Endometrial microvascular endothelial cells (primary cell): ENCODE measurements around the gene C7. TPM values are rescaled to one million over a fixed set of nuclear protein-coding genes. Genes with fewer than 3 reads are reported as not detected.
"Not testable (repeated sequence)": the region's sequence is repeated elsewhere in the genome, so short reads cannot be mapped to it uniquely, and the experiment has no call there.

Experiments used
- in situ Hi-C: cut with HindIII; loops from 2 replicates; pipeline ENCODE4 v1.10.0; 2017; ENCODE audit warnings: low sequenced_read_pairs, low pct_unique_long_range_greater_than_20kb; ENCODE audit errors: inconsistent ontology term
- total RNA-seq: library from RNA; depleted of rRNA; stranded (reverse); fragments of >200 nt; gene quantifications from one replicate; pipeline ENCODE4 v1.2.3, GENCODE V29; 2015; ENCODE audit errors: inconsistent ontology term

Gene C7
- not detected for total RNA-seq

DNA sequence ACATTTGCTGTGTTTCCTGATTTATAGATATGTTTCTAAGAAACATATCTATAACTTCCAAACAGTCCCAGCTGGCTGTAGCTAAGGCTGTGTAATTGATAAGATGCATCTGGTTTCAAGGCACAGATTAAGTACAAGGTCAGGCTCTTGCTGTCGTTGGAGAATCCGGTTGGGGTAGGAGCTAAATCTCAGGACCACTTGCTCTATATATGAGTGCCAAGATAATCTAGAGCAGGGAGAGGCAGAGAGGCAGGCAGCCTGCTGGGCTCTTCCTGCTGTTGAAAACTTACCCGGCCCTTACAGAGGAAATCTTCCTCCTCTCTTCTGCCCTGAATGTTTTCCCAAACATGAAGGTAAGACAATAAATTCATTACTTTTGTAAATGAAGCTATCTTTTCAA, at the start of gene C7:
TSS of gene C7 (plus strand) at position 234 of the 400 bp plus-strand sequence. CDS start at position 348, 114 bp downstream.
- in situ Hi-C loops: no loop called here

DNA sequence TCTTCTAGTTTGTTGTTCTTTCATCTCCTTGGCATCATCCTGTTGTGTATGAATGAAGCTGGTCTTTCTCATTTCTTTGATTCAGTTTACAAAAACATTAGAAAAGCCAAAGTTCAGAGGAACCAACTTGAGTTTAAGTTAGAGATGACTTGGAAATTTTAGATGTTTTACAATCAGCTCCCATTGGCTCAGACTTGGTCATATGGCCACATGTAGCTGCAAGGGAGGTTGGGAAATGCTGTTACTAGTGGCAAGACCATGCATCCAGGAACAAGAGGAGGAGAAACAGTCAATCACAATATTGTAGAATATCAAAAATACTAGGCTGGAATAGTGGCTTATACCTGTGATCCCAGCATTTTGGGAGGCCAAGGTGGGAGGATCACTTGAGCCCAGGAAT, 48.6 kb upstream of the C7 start:
- in situ Hi-C loops: no loop called here

GRCh38 chr5:40865004-40865403, 44.3 kb upstream of the C7 start:
- in situ Hi-C loops: not testable (repeated sequence)

DNA sequence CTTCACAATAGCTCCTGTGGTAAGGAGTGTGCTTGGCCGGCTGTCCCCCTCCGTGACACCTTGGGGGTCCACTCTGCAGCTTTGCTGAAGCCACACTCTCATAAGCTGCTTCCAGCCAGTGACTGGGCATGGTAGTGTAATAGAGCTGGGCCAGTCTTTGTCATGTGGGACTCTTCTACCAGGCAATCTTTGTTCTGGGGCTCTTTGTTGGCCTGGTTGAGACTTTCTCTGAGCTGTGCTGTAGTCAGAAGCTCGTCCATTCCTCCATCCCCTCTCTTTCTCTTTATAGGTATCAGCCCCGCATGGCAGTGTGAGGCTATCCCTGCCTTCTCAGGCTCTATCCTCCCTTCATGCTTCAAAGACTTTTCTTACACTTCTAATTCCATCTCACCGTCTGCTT, 42.5 kb upstream of the C7 start:
- in situ Hi-C loops: no loop called here

DNA sequence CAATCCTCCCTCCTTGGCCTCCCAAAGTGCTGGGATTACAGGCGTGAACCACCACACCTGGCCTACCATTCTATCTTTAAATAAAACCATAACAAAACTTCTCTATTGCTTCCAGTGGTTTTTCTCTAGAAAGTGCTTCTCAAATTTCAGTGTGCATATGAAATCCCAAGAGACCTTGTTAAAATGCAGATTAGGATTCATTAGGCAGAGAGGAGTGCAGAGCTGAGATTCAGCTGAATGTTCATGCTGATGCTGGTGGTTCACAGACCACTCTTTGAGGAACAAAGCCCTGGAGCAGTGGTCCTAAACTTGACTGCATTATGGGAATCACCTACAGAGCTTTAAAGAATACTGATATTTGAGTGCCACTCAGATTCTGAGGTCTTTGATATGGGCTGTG, 39.9 kb upstream of the C7 start:
- in situ Hi-C loops: no loop called here

GRCh38 chr5:40871177-40871576, 38.1 kb upstream of the C7 start:
- in situ Hi-C loops: no loop called here

DNA sequence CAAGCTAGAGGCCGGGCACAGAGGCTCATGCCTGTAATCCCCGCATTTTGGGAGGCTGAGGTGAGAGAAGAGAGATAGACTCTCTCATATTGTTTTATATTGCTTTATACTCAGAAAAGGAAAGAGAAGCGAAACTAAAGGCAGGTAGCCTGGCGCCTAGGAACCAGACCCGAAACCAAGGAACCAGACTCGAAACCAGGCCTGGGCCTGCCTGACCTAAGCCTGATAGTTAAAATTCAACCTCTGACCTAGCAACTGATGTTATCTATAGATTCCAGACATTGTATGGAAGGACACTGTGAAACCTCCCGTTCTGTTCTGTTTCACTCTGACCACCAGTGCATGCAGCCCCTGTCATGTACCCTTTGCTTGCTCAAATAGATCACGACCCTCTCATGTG, 37.0 kb upstream of the C7 start:
- in situ Hi-C loops: not testable (repeated sequence)

DNA sequence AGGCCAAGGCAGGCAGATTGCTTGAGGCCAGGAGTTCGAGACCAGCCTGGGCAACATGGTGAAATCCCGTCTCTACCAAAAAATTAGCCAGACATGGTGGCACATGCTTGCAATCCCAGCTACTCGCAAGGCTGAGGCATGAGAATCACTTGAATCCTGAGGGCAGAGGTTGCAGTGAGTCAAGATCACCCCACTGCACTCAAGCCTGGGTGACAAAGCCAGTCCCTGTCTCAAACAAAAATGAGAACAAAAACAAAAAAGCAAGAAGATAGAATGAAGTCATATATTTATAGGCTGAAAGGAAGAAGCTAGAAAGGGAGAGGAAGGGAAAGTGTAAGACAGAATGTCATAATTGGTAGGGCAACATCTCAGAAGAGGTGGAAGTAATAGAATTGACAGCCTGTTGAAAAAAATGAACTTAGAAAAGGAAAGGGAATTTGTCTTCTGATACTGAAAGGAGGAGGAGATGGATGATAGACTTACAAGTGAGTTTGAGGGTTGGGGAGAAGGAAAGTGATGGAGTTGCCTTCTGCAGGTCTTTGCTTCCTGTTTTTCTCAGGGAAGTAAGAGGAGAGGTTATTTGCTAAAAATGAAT, 35.9 kb upstream of the C7 start:
- in situ Hi-C loops: no loop called here

- in situ Hi-C loops: no loop called here
Observed at GRCh38 chr5:40875958-40876357, 33.3 kb upstream of the C7 start.

- in situ Hi-C loops: no loop called here
Observed at GRCh38 chr5:40877371-40877988, 31.8 kb upstream of the C7 start.

- in situ Hi-C loops: no loop called here
Observed at GRCh38 chr5:40879163-40879942, 29.9 kb upstream of the C7 start.

GRCh38 chr5:40882291-40882690, 27.0 kb upstream of the C7 start:
- in situ Hi-C loops: no loop called here

- in situ Hi-C loops: not testable (repeated sequence)
Observed at GRCh38 chr5:40883051-40883450, 26.2 kb upstream of the C7 start.

DNA sequence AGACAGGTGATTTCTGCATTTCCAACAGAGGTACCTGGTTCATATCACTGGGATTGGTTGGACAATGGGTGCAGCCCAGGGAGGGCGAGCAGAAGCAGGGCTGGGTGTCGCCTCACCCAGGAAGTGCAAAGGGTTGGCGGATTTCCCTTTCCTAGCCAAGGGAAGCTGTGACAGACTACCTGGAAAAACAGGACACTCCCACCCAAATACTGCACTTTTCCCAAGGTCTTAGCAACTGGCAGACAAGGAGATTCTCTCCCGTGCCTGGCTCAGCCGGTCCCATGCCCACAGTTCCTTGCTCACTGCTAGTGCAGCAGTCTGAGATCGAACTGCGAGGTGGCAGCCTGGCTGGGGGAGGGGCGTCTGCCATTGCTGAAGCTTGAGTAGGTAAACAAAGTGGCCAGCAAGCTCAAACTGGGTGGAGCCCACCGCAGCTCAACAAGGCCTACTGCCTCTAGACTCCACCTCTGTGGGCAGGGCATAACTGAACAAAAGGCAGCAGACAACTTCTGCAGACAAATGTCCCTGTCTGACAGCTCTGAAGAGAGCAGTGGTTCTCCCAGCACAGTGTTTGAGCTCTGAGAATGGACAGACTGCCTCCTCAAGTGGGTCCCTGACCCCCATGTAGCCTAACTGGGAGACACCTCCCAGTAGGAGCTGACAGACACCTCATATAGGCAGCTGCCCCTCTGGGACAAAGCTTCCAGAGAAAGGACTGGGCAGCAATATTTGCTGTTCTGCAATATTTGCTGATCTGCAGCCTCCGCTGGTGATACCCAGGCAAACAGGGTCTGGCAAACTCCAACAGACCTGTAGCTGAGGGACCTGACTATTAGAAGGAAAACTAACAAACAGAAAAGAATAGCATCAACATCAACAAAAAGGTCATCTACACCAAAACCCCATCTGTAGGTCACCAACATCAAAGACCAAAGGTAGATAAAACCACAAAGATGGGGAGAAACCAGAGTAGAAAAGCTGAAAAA, 13.6 kb upstream of the C7 start:
- in situ Hi-C loops: not testable (repeated sequence)

- in situ Hi-C loops: no loop called here
Observed at GRCh38 chr5:40904205-40904993, 4.9 kb upstream of the C7 start.

GRCh38 chr5:40904994-40905306, 4.3 kb upstream of the C7 start:
- in situ Hi-C loops: no loop called here

GRCh38 chr5:40906351-40906751, 2.9 kb upstream of the C7 start:
- in situ Hi-C loops: no loop called here

DNA sequence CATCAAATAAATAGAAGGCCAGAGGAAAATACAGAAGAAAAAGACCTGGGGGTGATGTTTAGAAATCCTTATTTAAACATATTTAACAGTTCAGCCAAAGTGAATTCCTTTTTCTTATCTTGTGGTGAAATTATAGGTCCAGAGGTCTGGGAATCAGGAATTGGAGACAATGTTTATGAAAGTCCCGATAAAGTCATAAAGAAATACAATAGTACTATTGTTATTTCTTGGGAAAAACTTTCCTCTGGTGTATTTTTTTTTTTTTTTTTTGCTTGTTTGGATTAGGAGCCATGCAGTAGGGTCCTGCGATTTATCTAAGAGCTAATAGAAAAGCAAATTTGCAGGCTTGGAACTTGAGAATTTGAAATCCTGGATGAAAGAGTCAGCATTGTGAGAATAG, 426 bp downstream of the C7 start:
- in situ Hi-C loops: no loop called here

DNA sequence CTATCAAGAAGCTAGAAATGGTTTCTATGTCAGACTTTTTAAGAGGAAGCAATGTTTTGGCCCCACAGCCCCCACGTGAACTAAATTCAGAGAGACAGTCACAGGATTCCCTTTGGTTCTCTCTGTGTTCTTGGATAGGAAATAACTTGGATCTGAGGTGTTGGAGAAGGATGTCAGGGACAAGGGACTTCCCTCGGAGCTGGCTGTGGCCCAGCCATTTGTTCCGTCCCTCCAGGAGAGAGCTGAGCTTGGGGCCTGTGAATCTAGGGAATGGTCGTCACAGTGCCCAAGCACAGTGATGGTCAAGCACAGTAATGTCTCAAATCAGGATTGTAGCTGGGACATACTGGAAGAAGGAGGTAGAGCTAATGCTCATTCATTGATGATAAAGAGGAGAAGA, 2.0 kb downstream of the C7 start:
- in situ Hi-C loops: no loop called here
